Suprapubic skin (tissue), 4 donors: ENCODE data around the gene SLC9A8.

Experiments
- CTCF ChIP-seq, 2 donors: fragments of 200-600 bp in 1 of 2; fragments of 450-650 bp in 1 of 2; sonication (generic) in 1 of 2; IDR thresholded peaks; one replicate each; pipeline ENCODE4 v1.5.1; 2016 to 2019; ENCODE audit warnings: antibody characterized with exemption in 2 of 2, mild to moderate bottlenecking in 1 of 2, moderate library complexity in 1 of 2
- EP300 ChIP-seq: sonication (generic); formaldehyde crosslinking; IDR thresholded peaks from one replicate; pipeline ENCODE4 v1.6.1; 2017; ENCODE audit warnings: antibody characterized with exemption
- POLR2A ChIP-seq, 2 donors: fragments of 450-650 bp; IDR thresholded peaks; one replicate each; pipeline ENCODE4 v1.6.1; 2017; ENCODE audit warnings: antibody characterized with exemption in 2 of 2, mild to moderate bottlenecking in 2 of 2, moderate library complexity in 2 of 2
- POLR2AphosphoS5 ChIP-seq, 3 donors: sonication (generic); formaldehyde crosslinking; IDR thresholded peaks; one replicate each; pipeline ENCODE4 v1.6.1; 2017; ENCODE audit warnings: antibody characterized with exemption in 3 of 3

- TF ChIP-seq CTCF (IDR thresholded peaks at IDR 0.05) (no peak), POLR2A (IDR thresholded peaks at IDR 0.05) (no peak), POLR2AphosphoS5 (IDR thresholded peaks at IDR 0.05) (no peak), EP300 (no peak)
These were observed 1.5 kb downstream of the SLC9A8 start for GRCh38 chr20:49814057-49814694.
